Trophoblast cell (in vitro differentiated cells and primary cell): ENCODE measurements around the gene GSK3B.

Experiments used
- DNase-seq, 2 donors: peaks; one replicate each; pipeline ENCODE4 v3.0.0-alpha.2; 2016
- H2AFZ ChIP-seq: 2 replicates; pipeline ENCODE4 v1.6.1; 2013; ENCODE audit warnings: low read length, moderate library complexity, mild to moderate bottlenecking; ENCODE audit not compliant: insufficient read depth, poor library complexity
- H2AK5ac ChIP-seq: 2 replicates; pipeline ENCODE4 v1.6.1; 2013; ENCODE audit warnings: mild to moderate bottlenecking, low read length
- H2BK120ac ChIP-seq: 2 replicates; pipeline ENCODE4 v1.6.1; 2013; ENCODE audit warnings: low read length, mild to moderate bottlenecking, moderate library complexity; ENCODE audit not compliant: insufficient read depth, poor library complexity
- H2BK12ac ChIP-seq: 2 replicates; pipeline ENCODE4 v1.6.1; 2013; ENCODE audit warnings: mild to moderate bottlenecking, low read length, moderate library complexity
- H2BK5ac ChIP-seq: 2 replicates; pipeline ENCODE4 v1.6.1; 2013; ENCODE audit warnings: low read length, low read depth, moderate library complexity, mild to moderate bottlenecking; ENCODE audit not compliant: poor library complexity
- H3K14ac ChIP-seq: 2 replicates; pipeline ENCODE4 v1.6.1; 2013; ENCODE audit warnings: mild to moderate bottlenecking, low read length
- H3K18ac ChIP-seq: 2 replicates; pipeline ENCODE4 v1.6.1; 2013; ENCODE audit warnings: mild to moderate bottlenecking, low read length
- H3K23ac ChIP-seq: 2 replicates; pipeline ENCODE4 v1.6.1; 2013; ENCODE audit warnings: low read length
- H3K27ac ChIP-seq: 2 replicates; pipeline ENCODE4 v1.5.1; 2013; ENCODE audit warnings: low read depth, mild to moderate bottlenecking, inconsistent platforms, low read length, moderate library complexity
- H3K27me3 ChIP-seq: 2 replicates; pipeline ENCODE4 v1.6.1; 2013; ENCODE audit warnings: inconsistent platforms, mild to moderate bottlenecking, low read length, moderate library complexity; ENCODE audit not compliant: insufficient read depth
- H3K36me3 ChIP-seq, 2 experiments: 1 replicate in 1 of 2; 2 replicates in 1 of 2; pipeline ENCODE4 v1.6.1; 2013; ENCODE audit warnings: low read length in 2 of 2, mild to moderate bottlenecking in 2 of 2, moderate library complexity in 1 of 2; ENCODE audit not compliant: insufficient read depth in 2 of 2, control insufficient read depth in 1 of 2
- H3K4ac ChIP-seq: 2 replicates; pipeline ENCODE4 v1.6.1; 2013; ENCODE audit warnings: low read depth, mild to moderate bottlenecking, low read length, moderate library complexity
- H3K4me1 ChIP-seq, 2 experiments: 1 replicate in 1 of 2; 2 replicates in 1 of 2; pipeline ENCODE4 v1.6.1; 2013; ENCODE audit warnings: low read length in 2 of 2, mild to moderate bottlenecking in 2 of 2, moderate library complexity in 1 of 2; ENCODE audit not compliant: insufficient read depth in 2 of 2, control insufficient read depth in 1 of 2
- H3K4me2 ChIP-seq: 2 replicates; pipeline ENCODE4 v1.6.1; 2013; ENCODE audit warnings: inconsistent platforms, mild to moderate bottlenecking, low read length, moderate library complexity
- H3K4me3 ChIP-seq: 2 replicates; pipeline ENCODE4 v1.5.1; 2013; ENCODE audit warnings: mild to moderate bottlenecking, low read depth, low read length, inconsistent platforms
- H3K79me1 ChIP-seq: one replicate; pipeline ENCODE4 v1.6.1; 2013; ENCODE audit warnings: low read length
- H3K79me2 ChIP-seq: 2 replicates; pipeline ENCODE4 v1.6.1; 2013; ENCODE audit warnings: low read length, mild to moderate bottlenecking; ENCODE audit not compliant: control insufficient read depth, insufficient read depth, poor library complexity
- H3K9ac ChIP-seq: 2 replicates; pipeline ENCODE4 v1.6.1; 2013; ENCODE audit warnings: mild to moderate bottlenecking, low read length
- H3K9me3 ChIP-seq: 2 replicates; pipeline ENCODE4 v1.6.1; 2013; ENCODE audit warnings: low read depth, mild to moderate bottlenecking, control low read depth, inconsistent platforms, low read length; ENCODE audit not compliant: insufficient read depth
- H4K12ac ChIP-seq: 2 replicates; pipeline ENCODE4 v1.6.1; 2013; ENCODE audit warnings: low read depth, mild to moderate bottlenecking, low read length, moderate library complexity
- H4K8ac ChIP-seq: 2 replicates; pipeline ENCODE4 v1.6.1; 2013; ENCODE audit warnings: low read depth, mild to moderate bottlenecking, low read length, moderate library complexity
- H4K91ac ChIP-seq: one replicate; pipeline ENCODE4 v1.6.1; 2013; ENCODE audit warnings: low read depth, mild to moderate bottlenecking, low read length, moderate library complexity
- WGBS: extraction: QIAGEN DNeasy Blood & Tissue Kit; methylation state at CpG from one replicate; pipeline ENCODE4 v1.1.7; 2013; ENCODE audit warnings: missing lambda C conversion rate; ENCODE audit not compliant: insufficient read length, insufficient coverage; ENCODE audit errors: extremely low coverage; 5-methylcytosine and 5-hydroxymethylcytosine counted together

The GSK3B gene

DNA sequence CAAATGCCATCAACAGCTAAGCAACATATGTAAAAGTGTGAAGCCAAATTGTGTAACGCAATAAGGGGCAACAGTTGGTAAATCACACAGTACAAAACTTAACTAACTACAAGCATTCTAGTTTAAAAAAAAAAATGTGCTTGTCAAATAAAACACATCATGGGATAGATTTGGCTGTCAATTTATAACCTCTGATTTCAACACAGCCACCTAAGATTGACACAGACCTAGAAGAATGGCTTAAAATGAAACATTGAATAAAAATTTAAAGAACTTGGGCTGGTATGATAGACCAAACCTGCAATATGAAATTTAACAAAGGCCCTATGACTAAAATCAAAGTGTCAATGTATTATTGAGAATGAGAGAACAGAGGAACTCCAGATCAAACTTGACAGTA is 164.0 kb downstream of the GSK3B start:
- Histone ChIP-seq H3K36me3 (no peaks in the 10 kb centered on the region), H2BK5ac (no peak overlapping the region), H2BK120ac (no peak overlapping the region), H3K27ac (no peak overlapping the region), H3K27me3 (no peaks in the 10 kb centered on the region), H3K23ac (no peak overlapping the region), H3K4ac (no peak overlapping the region), H3K79me1 (no peaks in the 10 kb centered on the region), H3K4me3 (no peak overlapping the region), H2AFZ (no peak overlapping the region), H3K18ac (no peak overlapping the region), H4K8ac (no peak overlapping the region), H4K12ac (no peak overlapping the region), H3K79me2 (peaks cover 2% of the 10 kb centered on the region), H3K4me1 (no peaks in the 10 kb centered on the region), H2BK12ac (no peak overlapping the region), H3K4me2 (no peak overlapping the region), H3K14ac (no peak overlapping the region), H3K9ac (no peak overlapping the region), H4K91ac (no peak overlapping the region), H2AK5ac (no peak overlapping the region), H3K9me3 (no peaks in the 10 kb centered on the region)
- WGBS: no CpG with 5 or more reads among the region's 1 CpG
- DNase-seq: peak in 1 of 2 donors; percentile 59

DNA sequence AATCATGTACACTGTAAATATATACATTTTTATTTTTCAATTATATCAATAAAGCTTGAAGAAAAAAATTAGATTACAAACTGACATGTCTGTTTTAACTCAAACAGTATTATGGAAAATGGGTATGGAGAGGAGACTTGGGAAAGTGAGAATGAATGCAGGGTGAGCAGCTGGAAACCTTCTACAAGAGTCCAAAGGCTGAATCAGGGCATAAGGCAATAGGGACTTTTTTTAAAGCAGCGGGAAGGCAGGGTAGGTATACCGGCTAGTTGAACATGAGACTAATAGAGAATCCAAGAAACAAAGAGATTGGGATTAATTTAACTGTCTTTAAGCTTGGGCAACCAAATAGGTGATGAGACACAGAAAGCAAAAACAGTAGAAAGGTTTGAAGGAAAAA is 167.1 kb downstream of the GSK3B start:
- Histone ChIP-seq H4K12ac (no peak overlapping the region), H3K4me3 (no peak overlapping the region), H3K9ac (no peak overlapping the region), H3K23ac (no peak overlapping the region), H4K8ac (no peak overlapping the region), H3K18ac (no peak overlapping the region), H3K4me2 (no peak overlapping the region), H2BK12ac (no peak overlapping the region), H3K79me2 (no peaks in the 10 kb centered on the region), H3K27ac (no peak overlapping the region), H3K14ac (no peak overlapping the region), H3K27me3 (no peaks in the 10 kb centered on the region), H2AK5ac (no peak overlapping the region), H3K36me3 (no peaks in the 10 kb centered on the region), H2BK5ac (no peak overlapping the region), H3K9me3 (peaks cover 1% of the 10 kb centered on the region), H3K79me1 (no peaks in the 10 kb centered on the region), H3K4me1 (no peaks in the 10 kb centered on the region), H2AFZ (no peak overlapping the region), H4K91ac (no peak overlapping the region), H3K4ac (no peak overlapping the region), H2BK120ac (no peak overlapping the region)
- no peak for DNase-seq
- no CpG with 5 or more reads among the region's 2 CpGs for WGBS

- Histone ChIP-seq H3K9ac (no peak overlapping the region), H2BK5ac (no peak overlapping the region), H3K23ac (no peak overlapping the region), H3K14ac (no peak overlapping the region), H4K91ac (no peak overlapping the region), H2AK5ac (no peak overlapping the region), H3K4me1 (no peaks in the 10 kb centered on the region), H4K8ac (no peak overlapping the region), H2BK12ac (no peak overlapping the region), H3K9me3 (peaks cover 1% of the 10 kb centered on the region), H3K18ac (no peak overlapping the region), H2AFZ (no peak overlapping the region), H3K36me3 (peaks cover 0 to 3% of the 10 kb centered on the region in 2 experiments), H3K79me1 (no peaks in the 10 kb centered on the region), H4K12ac (no peak overlapping the region), H3K4me2 (no peak overlapping the region), H3K27me3 (no peaks in the 10 kb centered on the region), H3K4me3 (no peak overlapping the region), H3K4ac (no peak overlapping the region), H3K79me2 (no peaks in the 10 kb centered on the region), H3K27ac (no peak overlapping the region), H2BK120ac (no peak overlapping the region)
- DNase-seq: no peak
- WGBS: no CpG with 5 or more reads among the region's 7 CpGs
Measured at GRCh38 chr3:119924111-119925094, 169.8 kb downstream of the GSK3B start.

GRCh38 chr3:119918992-119919933 is 175.0 kb downstream of the GSK3B start:
- H3K79me2 ChIP-seq: no peaks in the 10 kb centered on the region
- H3K4me1 ChIP-seq: no peaks in the 10 kb centered on the region
- no peak overlapping the region for H2AK5ac ChIP-seq
- no peaks in the 10 kb centered on the region for H3K27me3 ChIP-seq
- no peak overlapping the region for H3K27ac ChIP-seq
- H3K9ac ChIP-seq: no peak overlapping the region
- no peak overlapping the region for H2AFZ ChIP-seq
- H3K18ac ChIP-seq: no peak overlapping the region
- DNase-seq: peak in 1 of 2 donors; percentile 13
- no peak overlapping the region for H2BK120ac ChIP-seq
- H3K79me1 ChIP-seq: no peaks in the 10 kb centered on the region
- no peak overlapping the region for H3K14ac ChIP-seq
- peaks cover 3% of the 10 kb centered on the region in 2 experiments for H3K36me3 ChIP-seq
- H4K12ac ChIP-seq: no peak overlapping the region
- H3K4me3 ChIP-seq: no peak overlapping the region
- no peak overlapping the region for H3K4me2 ChIP-seq
- no peak overlapping the region for H3K23ac ChIP-seq
- no peak overlapping the region for H2BK12ac ChIP-seq
- no peak overlapping the region for H4K91ac ChIP-seq
- no peak overlapping the region for H3K4ac ChIP-seq
- H2BK5ac ChIP-seq: no peak overlapping the region
- no CpG with 5 or more reads among the region's 6 CpGs for WGBS
- no peak overlapping the region for H4K8ac ChIP-seq
- no peaks in the 10 kb centered on the region for H3K9me3 ChIP-seq
